GM19463 (cell line): ENCODE measurements around the gene OSGEPL1.
"Not testable (repeated sequence)": the region's sequence is repeated elsewhere in the genome, so short reads cannot be mapped to it uniquely, and the experiment has no call there.

Source experiments
- ATAC-seq: cut with Tn5 transposase; IDR thresholded peaks from one replicate; pipeline ENCODE4 v1.9.1; 2021; ENCODE audit warnings: mild to moderate bottlenecking, moderate library complexity; ENCODE audit not compliant: unreplicated experiment

The OSGEPL1 gene

GRCh38 chr2:189762551-189763298 lies at the start of gene OSGEPL1:
Gene OSGEPL1 (minus strand): TSS chr2:189762792. CDS start chr2:189761640, 1,152 bp downstream.
- peak; percentile 97 for ATAC-seq

- no peak for ATAC-seq
Measured at GRCh38 chr2:189803431-189803830, 40.8 kb upstream of the OSGEPL1 start.

- ATAC-seq, result no peak
Measured at GRCh38 chr2:189802396-189802912, 39.9 kb upstream of the OSGEPL1 start.

GRCh38 chr2:189799531-189799930 lies 36.9 kb upstream of the OSGEPL1 start:
- no peak for ATAC-seq

- no peak for ATAC-seq
Measured at GRCh38 chr2:189799030-189799331, 36.4 kb upstream of the OSGEPL1 start.

- ATAC-seq, result peak; percentile 79
Measured at GRCh38 chr2:189798312-189799029, 35.9 kb upstream of the OSGEPL1 start.

- ATAC-seq, result no peak
Measured at GRCh38 chr2:189797902-189798301, 35.3 kb upstream of the OSGEPL1 start.

GRCh38 chr2:189794310-189794709 lies 31.7 kb upstream of the OSGEPL1 start:
- no peak for ATAC-seq

GRCh38 chr2:189791338-189792042 lies 28.9 kb upstream of the OSGEPL1 start:
- ATAC-seq, result no peak

- peak; percentile 90 for ATAC-seq
Measured at GRCh38 chr2:189783927-189784867, 21.6 kb upstream of the OSGEPL1 start, which contains the start of the genes ORMDL1 and PMS1. Gene ORMDL1 (minus strand): TSS chr2:189784339. CDS start chr2:189782595, 1,744 bp downstream. Gene PMS1 (plus strand): TSS chr2:189784450. CDS start chr2:189791810, 7,360 bp downstream.

GRCh38 chr2:189783451-189783926 lies 20.9 kb upstream of the OSGEPL1 start:
- no peak for ATAC-seq

GRCh38 chr2:189782221-189782671 lies 19.7 kb upstream of the OSGEPL1 start:
- ATAC-seq, result no peak

- ATAC-seq, result no peak
Measured at GRCh38 chr2:189772212-189772611, 9.6 kb upstream of the OSGEPL1 start.

- ATAC-seq, result no peak
Measured at GRCh38 chr2:189770590-189771322, 8.2 kb upstream of the OSGEPL1 start.

- ATAC-seq, result no peak
Measured at GRCh38 chr2:189763908-189764661, 1.5 kb upstream of the OSGEPL1 start.

- ATAC-seq, result no peak
Measured at GRCh38 chr2:189762229-189762550, 402 bp downstream of the OSGEPL1 start.

- ATAC-seq, result not testable (repeated sequence)
Measured at GRCh38 chr2:189760154-189760553, 2.4 kb downstream of the OSGEPL1 start.

- no peak for ATAC-seq
Measured at GRCh38 chr2:189756311-189756952, 6.2 kb downstream of the OSGEPL1 start.
